ENCODE results near the gene DLL1. TPM values are rescaled to one million over a fixed set of nuclear protein-coding genes. Genes with fewer than 3 reads are reported as not detected.

Gene DLL1
- total RNA-seq, 1 experiment from 2014 or later: not detected

DNA sequence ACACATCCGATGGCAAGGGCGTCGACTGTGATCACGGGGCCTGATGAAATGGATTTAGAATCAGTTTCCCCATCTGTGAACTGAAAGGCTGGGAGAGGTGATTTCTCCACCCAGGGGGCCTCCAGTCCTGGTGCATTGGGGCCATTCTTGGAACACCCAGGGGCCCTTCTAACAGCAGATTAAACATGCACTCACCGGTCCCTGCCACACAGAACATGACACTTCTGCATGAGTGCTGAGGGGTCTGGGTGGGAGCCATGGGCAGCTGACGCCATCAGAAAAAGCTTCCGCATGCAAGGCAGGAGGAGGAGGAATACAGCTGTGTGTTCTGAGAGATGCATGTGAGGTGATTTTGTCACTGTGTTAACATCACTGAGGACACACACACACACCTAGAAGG lies 26.8 kb downstream of the DLL1 start:
- BruUV-seq (replicated peaks): no TSS peak
- H3F3A ChIP-seq (ENCODE audit: insufficient read depth, low read depth): no peaks in the 10 kb centered on the region
- DNase-seq: no peak
- peaks cover 80% of the 10 kb centered on the region for H3K27me3 ChIP-seq (ENCODE audit: insufficient read depth, low read depth)
- H3K27ac ChIP-seq: no peak overlapping the region
- ChIA-PET CTCF (no interaction called here), POLR2A (ENCODE audit: unreplicated experiment) (no interaction called here)
- no peaks in the 10 kb centered on the region for H3K4me1 ChIP-seq (replicated peaks; ENCODE audit: insufficient read depth)
- H3K4me3 ChIP-seq: no peak overlapping the region
- no peak for TF ChIP-seq EZH2 (IDR thresholded peaks at IDR 0.05; ENCODE audit: low read depth)
- TF ChIP-seq, protein P1, sequence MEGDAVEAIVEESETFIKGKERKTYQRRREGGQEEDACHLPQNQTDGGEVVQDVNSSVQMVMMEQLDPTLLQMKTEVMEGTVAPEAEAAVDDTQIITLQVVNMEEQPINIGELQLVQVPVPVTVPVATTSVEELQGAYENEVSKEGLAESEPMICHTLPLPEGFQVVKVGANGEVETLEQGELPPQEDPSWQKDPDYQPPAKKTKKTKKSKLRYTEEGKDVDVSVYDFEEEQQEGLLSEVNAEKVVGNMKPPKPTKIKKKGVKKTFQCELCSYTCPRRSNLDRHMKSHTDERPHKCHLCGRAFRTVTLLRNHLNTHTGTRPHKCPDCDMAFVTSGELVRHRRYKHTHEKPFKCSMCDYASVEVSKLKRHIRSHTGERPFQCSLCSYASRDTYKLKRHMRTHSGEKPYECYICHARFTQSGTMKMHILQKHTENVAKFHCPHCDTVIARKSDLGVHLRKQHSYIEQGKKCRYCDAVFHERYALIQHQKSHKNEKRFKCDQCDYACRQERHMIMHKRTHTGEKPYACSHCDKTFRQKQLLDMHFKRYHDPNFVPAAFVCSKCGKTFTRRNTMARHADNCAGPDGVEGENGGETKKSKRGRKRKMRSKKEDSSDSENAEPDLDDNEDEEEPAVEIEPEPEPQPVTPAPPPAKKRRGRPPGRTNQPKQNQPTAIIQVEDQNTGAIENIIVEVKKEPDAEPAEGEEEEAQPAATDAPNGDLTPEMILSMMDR (conservative IDR thresholded peaks at IDR 0.05): no peak
- no peak overlapping the region for H2AFZ ChIP-seq
- H3K9me2 ChIP-seq (ENCODE audit: insufficient read depth): no peaks in the 10 kb centered on the region
- no peaks in the 10 kb centered on the region for H3K36me3 ChIP-seq (ENCODE audit: low read depth)
- no peak overlapping the region for H3K4me2 ChIP-seq
- intact Hi-C loops (cut with micrococcal nuclease; ENCODE audit: unreplicated experiment): no loop called here
- H3K79me2 ChIP-seq (ENCODE audit: low read depth): no peaks in the 10 kb centered on the region
- no peaks in the 10 kb centered on the region for H3K9me3 ChIP-seq (ENCODE audit: insufficient read depth, low read depth)
- no peaks in the 10 kb centered on the region for H4K20me1 ChIP-seq (ENCODE audit: insufficient read depth)

DNA sequence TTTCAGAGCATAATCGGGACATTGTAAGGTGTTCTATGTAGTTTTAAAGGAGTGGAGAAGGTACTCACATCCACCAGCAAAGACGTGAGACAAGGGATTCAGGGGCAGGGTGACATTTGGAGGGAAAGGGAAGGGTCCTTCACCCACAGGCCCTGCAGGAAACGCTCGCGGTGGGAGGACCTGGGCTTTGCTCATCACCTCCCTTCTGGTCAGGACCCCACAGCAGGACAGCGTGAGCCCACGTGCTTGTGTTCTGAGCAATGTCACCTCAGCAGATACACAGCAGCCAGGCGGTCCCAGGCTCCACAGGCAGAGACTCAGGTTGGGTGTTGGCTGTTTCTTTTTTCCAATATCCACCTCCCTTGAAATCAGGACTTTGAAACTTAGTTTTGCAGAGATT lies 27.5 kb downstream of the DLL1 start:
- Histone ChIP-seq H3F3A (ENCODE audit: insufficient read depth, low read depth) (no peaks in the 10 kb centered on the region), H3K27ac (no peak overlapping the region), H3K27me3 (ENCODE audit: insufficient read depth, low read depth) (peaks cover 80% of the 10 kb centered on the region), H3K4me1 (replicated peaks; ENCODE audit: insufficient read depth) (no peaks in the 10 kb centered on the region), H4K20me1 (ENCODE audit: insufficient read depth) (no peaks in the 10 kb centered on the region), H3K36me3 (ENCODE audit: low read depth) (no peaks in the 10 kb centered on the region), H3K79me2 (ENCODE audit: low read depth) (no peaks in the 10 kb centered on the region), H3K9me3 (ENCODE audit: insufficient read depth, low read depth) (no peaks in the 10 kb centered on the region), H2AFZ (no peak overlapping the region), H3K9me2 (ENCODE audit: insufficient read depth) (no peaks in the 10 kb centered on the region), H3K4me2 (no peak overlapping the region), H3K4me3 (no peak overlapping the region)
- no TSS peak for BruUV-seq (replicated peaks)
- ChIA-PET CTCF (no interaction called here), POLR2A (ENCODE audit: unreplicated experiment) (no interaction called here)
- DNase-seq: no peak
- intact Hi-C loops (cut with micrococcal nuclease; ENCODE audit: unreplicated experiment): no loop called here
- TF ChIP-seq, protein P1 (conservative IDR thresholded peaks at IDR 0.05): no peak
- no peak for TF ChIP-seq EZH2 (IDR thresholded peaks at IDR 0.05; ENCODE audit: low read depth)

DNA sequence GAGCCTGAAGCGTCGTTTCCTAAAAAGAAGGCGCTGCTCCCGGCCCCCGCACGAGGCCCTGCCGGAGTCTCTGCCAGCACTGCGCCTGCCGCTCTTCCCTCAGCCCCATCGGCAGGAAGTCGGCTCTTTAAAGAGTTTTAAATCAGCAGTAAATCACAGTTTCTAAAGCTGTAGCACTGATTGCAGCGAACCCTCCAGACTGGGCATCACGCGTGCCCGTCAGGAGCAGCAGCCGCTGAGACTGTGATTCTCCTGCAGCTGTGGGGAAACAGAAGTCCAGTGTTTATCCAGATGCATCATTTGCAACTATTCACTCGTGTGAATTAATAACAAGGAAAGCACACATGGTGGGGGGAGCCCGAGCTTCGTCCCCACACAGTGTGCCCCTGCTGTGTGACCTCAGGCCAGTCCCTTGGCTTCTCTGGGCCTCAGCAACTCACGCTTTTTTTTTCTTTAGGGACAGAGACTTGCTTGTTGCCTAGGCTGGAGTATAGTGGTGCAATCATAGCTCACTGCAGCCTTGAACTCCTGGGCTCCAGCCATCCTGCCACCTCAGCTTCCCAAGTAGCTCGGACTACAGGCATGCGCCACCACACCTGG lies 28.3 kb downstream of the DLL1 start:
- no peaks in the 10 kb centered on the region for H3F3A ChIP-seq (ENCODE audit: insufficient read depth, low read depth)
- no peaks in the 10 kb centered on the region for H3K9me3 ChIP-seq (ENCODE audit: insufficient read depth, low read depth)
- no peaks in the 10 kb centered on the region for H3K79me2 ChIP-seq (ENCODE audit: low read depth)
- CTCF ChIA-PET: no interaction called here
- H3K9me2 ChIP-seq (ENCODE audit: insufficient read depth): no peaks in the 10 kb centered on the region
- intact Hi-C loops (cut with micrococcal nuclease; ENCODE audit: unreplicated experiment): no loop called here
- H2AFZ ChIP-seq: no peak overlapping the region
- no peak overlapping the region for H3K27ac ChIP-seq
- H3K4me3 ChIP-seq: no peak overlapping the region
- H3K36me3 ChIP-seq (ENCODE audit: low read depth): no peaks in the 10 kb centered on the region
- no peaks in the 10 kb centered on the region for H3K4me1 ChIP-seq (replicated peaks; ENCODE audit: insufficient read depth)
- no peak for DNase-seq
- H3K4me2 ChIP-seq: no peak overlapping the region
- peaks cover 80% of the 10 kb centered on the region for H3K27me3 ChIP-seq (ENCODE audit: insufficient read depth, low read depth)
- no TSS peak for BruUV-seq (replicated peaks)
- TF ChIP-seq, protein P1 (conservative IDR thresholded peaks at IDR 0.05): no peak
- TF ChIP-seq EZH2 (IDR thresholded peaks at IDR 0.05; ENCODE audit: low read depth): no peak
- POLR2A ChIA-PET (ENCODE audit: unreplicated experiment): no interaction called here
- H4K20me1 ChIP-seq (ENCODE audit: insufficient read depth): no peaks in the 10 kb centered on the region

Measured in PC-9 (cell line).